ENCODE data around the gene KRT24. TPM values are rescaled to one million over a fixed set of nuclear protein-coding genes. Genes with fewer than 3 reads are reported as not detected.
A peak's percentile ranks its signal among the peaks of the same experiment; 100 is the strongest.

The KRT24 gene
- total and polyA plus RNA-seq, 2 experiments from 2014 or later = 1.5 to 4.5 TPM

GRCh38 chr17:40659911-40660310 is 43.6 kb downstream of the KRT24 start:
- 92% methylated on average over 7 of the region's 7 CpGs for WGBS (ENCODE audit: low lambda C conversion rate, missing lambda C conversion rate)
- no peaks in the 10 kb centered on the region for H3K36me3 ChIP-seq (replicated peaks; ENCODE audit: insufficient read depth, low read depth)
- H3K27ac ChIP-seq = no peak overlapping the region
- no peak overlapping the region for H2AFZ ChIP-seq
- no peaks in the 10 kb centered on the region for H3K9me2 ChIP-seq (replicated peaks; ENCODE audit: insufficient read depth)
- H3K4me2 ChIP-seq = no peak overlapping the region
- H3K79me2 ChIP-seq = no peaks in the 10 kb centered on the region
- TF ChIP-seq EZH2phosphoT487 (IDR thresholded peaks at IDR 0.05; ENCODE audit: low read depth, severe bottlenecking, unreplicated experiment) (no peak), EZH2 (IDR thresholded peaks at IDR 0.05; ENCODE audit: borderline replicate concordance) (no peak)
- no peaks in the 10 kb centered on the region for H3K27me3 ChIP-seq
- H3K4me1 ChIP-seq (ENCODE audit: insufficient read depth) = peaks cover 4% of the 10 kb centered on the region
- H3K9me3 ChIP-seq (ENCODE audit: low read depth) = no peaks in the 10 kb centered on the region
- no peak overlapping the region for H3K4me3 ChIP-seq
- no peak for DNase-seq (ENCODE audit: low spot score)
- no peaks in the 10 kb centered on the region for H4K20me1 ChIP-seq (ENCODE audit: insufficient read depth, poor library complexity, severe bottlenecking)

DNA sequence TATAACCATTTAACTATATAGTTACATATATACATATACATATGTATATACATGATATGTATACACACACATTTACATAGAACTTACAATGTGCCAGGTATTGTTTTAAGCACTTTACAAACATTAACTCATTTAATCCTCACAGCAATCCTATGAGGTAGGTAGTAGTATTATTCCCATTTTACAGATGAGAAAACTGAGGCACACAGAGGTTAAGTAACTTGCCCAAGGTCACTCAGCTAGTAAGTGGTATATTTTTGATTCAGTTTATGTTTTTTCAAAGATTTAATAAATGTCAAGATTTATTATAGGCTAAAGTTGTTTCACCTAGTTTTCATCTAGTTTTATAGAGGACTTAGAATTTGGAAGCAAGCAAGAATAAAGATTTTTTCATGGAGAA is 45.2 kb downstream of the KRT24 start:
- Histone ChIP-seq H3K4me3 (no peak overlapping the region), H2AFZ (no peak overlapping the region), H3K27me3 (no peaks in the 10 kb centered on the region), H3K79me2 (no peaks in the 10 kb centered on the region), H3K4me1 (ENCODE audit: insufficient read depth) (peaks cover 4% of the 10 kb centered on the region), H3K4me2 (no peak overlapping the region), H3K9me2 (replicated peaks; ENCODE audit: insufficient read depth) (no peaks in the 10 kb centered on the region), H3K36me3 (replicated peaks; ENCODE audit: insufficient read depth, low read depth) (no peaks in the 10 kb centered on the region), H3K9me3 (ENCODE audit: low read depth) (no peaks in the 10 kb centered on the region), H4K20me1 (ENCODE audit: insufficient read depth, poor library complexity, severe bottlenecking) (no peaks in the 10 kb centered on the region), H3K27ac (no peak overlapping the region)
- no peak for DNase-seq (ENCODE audit: low spot score)
- TF ChIP-seq EZH2phosphoT487 (IDR thresholded peaks at IDR 0.05; ENCODE audit: low read depth, severe bottlenecking, unreplicated experiment) (no peak), EZH2 (IDR thresholded peaks at IDR 0.05; ENCODE audit: borderline replicate concordance) (no peak), CTCF (IDR thresholded peaks at IDR 0.05; ENCODE audit: poor library complexity) (no peak)

DNA sequence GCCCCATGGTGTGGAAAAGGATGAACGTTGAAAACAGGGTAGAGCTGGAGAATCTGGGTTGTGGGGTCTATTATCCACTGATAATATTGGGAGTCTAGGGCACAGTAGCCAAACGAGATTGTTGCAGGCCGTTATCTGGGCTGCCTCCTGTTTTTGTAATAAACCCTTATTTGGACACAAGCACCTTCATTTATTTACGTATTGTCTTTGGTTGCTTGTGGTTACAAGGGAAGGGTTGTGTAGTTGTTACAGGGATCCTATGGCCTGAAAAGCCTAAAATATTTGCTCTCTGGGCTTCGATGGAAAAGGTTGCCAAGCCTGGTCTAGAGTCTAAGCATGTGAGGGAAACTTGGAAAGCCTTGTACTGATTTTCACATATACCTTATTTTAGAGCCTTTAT is 51.6 kb downstream of the KRT24 start:
- no peak overlapping the region for H3K27ac ChIP-seq
- TF ChIP-seq CTCF (IDR thresholded peaks at IDR 0.05; ENCODE audit: poor library complexity) (no peak), EZH2 (IDR thresholded peaks at IDR 0.05; ENCODE audit: borderline replicate concordance) (no peak), EZH2phosphoT487 (IDR thresholded peaks at IDR 0.05; ENCODE audit: low read depth, severe bottlenecking, unreplicated experiment) (no peak)
- 74% methylated on average over 5 of the region's 5 CpGs for WGBS (ENCODE audit: low lambda C conversion rate, missing lambda C conversion rate)
- H3K4me2 ChIP-seq = no peak overlapping the region
- no peaks in the 10 kb centered on the region for H3K9me3 ChIP-seq (ENCODE audit: low read depth)
- no peaks in the 10 kb centered on the region for H3K9me2 ChIP-seq (replicated peaks; ENCODE audit: insufficient read depth)
- DNase-seq (ENCODE audit: low spot score) = no peak
- no peak overlapping the region for H2AFZ ChIP-seq
- H3K4me1 ChIP-seq (ENCODE audit: insufficient read depth) = peaks cover 12% of the 10 kb centered on the region
- H3K36me3 ChIP-seq (replicated peaks; ENCODE audit: insufficient read depth, low read depth) = no peaks in the 10 kb centered on the region
- H4K20me1 ChIP-seq (ENCODE audit: insufficient read depth, poor library complexity, severe bottlenecking) = no peaks in the 10 kb centered on the region
- H3K27me3 ChIP-seq = no peaks in the 10 kb centered on the region
- H3K4me3 ChIP-seq = no peak overlapping the region
- H3K79me2 ChIP-seq = peaks cover 22% of the 10 kb centered on the region

DNA sequence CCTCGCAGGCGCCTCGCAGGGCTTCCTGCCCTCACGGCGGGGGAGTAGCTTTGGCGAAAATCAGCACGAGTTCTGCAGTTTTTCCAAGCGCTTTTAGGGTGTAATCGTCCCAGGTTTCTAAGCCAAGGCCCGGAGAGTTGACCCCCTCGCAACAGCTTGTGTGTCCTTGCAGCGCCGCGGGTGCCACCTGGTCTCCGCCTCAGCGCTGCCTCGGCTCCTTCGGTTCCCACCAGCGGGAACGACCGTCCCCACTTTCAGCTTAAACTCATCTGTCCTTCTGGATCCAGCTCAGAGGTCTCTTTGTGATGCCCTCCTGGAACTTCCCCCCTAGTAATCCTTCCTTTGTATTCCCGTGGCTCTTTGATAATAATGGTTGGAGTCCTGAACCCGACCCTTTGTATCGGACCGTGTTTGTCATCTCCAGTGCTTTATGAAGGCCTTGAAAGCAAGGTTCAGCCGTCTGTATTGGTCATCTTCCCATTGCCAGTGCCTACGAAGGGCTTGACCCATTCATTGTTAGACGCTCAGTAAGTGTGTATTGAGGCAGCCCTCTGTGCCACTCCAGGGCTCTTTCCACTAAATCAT is 55.1 kb downstream of the KRT24 start:
- Histone ChIP-seq H3K4me2 (peak overlapping the region; percentile 91), H3K9me2 (replicated peaks; ENCODE audit: insufficient read depth) (no peaks in the 10 kb centered on the region), H3K4me3 (peak overlapping the region; percentile 98), H2AFZ (peak overlapping the region; percentile 99), H3K36me3 (replicated peaks; ENCODE audit: insufficient read depth, low read depth) (no peaks in the 10 kb centered on the region), H3K79me2 (peaks cover 56% of the 10 kb centered on the region), H4K20me1 (ENCODE audit: insufficient read depth, poor library complexity, severe bottlenecking) (peaks cover 5% of the 10 kb centered on the region), H3K4me1 (ENCODE audit: insufficient read depth) (peaks cover 28% of the 10 kb centered on the region), H3K9me3 (ENCODE audit: low read depth) (no peaks in the 10 kb centered on the region), H3K27me3 (no peaks in the 10 kb centered on the region), H3K27ac (peak overlapping the region; percentile 100)
- peak; percentile 10 for DNase-seq (ENCODE audit: low spot score)
- TF ChIP-seq CTCF (IDR thresholded peaks at IDR 0.05; ENCODE audit: poor library complexity) (no peak), EZH2 (IDR thresholded peaks at IDR 0.05; ENCODE audit: borderline replicate concordance) (no peak), EZH2phosphoT487 (IDR thresholded peaks at IDR 0.05; ENCODE audit: low read depth, severe bottlenecking, unreplicated experiment) (no peak)
- 5% methylated on average over 28 of the region's 28 CpGs for WGBS (ENCODE audit: low lambda C conversion rate, missing lambda C conversion rate)

Other genes starting within 250 kb of the KRT24 start
- gene TNS4, start 202.1 kb downstream of the KRT24 start, total RNA-seq = not detected in 2 replicates
- 0.07 TPM in 2 replicates for gene TNS4, start 202.1 kb downstream of the KRT24 start, polyA plus RNA-seq
- gene CCR7, start 138.3 kb downstream of the KRT24 start, total RNA-seq = 0.16 and 2.8 TPM in 2 replicates
- 2.9 and 4.1 TPM in 2 replicates for gene CCR7, start 138.3 kb downstream of the KRT24 start, polyA plus RNA-seq
- gene SMARCE1, start 55.9 kb downstream of the KRT24 start, total RNA-seq = 103 and 116 TPM in 2 replicates
- gene SMARCE1, start 55.9 kb downstream of the KRT24 start, polyA plus RNA-seq = 99.9 and 109 TPM in 2 replicates
- gene KRT222, start 38.6 kb downstream of the KRT24 start, total RNA-seq = 1.8 and 2.8 TPM in 2 replicates
- 1.5 and 2.1 TPM in 2 replicates for gene KRT222, start 38.6 kb downstream of the KRT24 start, polyA plus RNA-seq
- gene KRT25, start 51.6 kb upstream of the KRT24 start, total RNA-seq = not detected in 2 replicates
- not detected in 2 replicates for gene KRT25, start 51.6 kb upstream of the KRT24 start, polyA plus RNA-seq
- gene KRT26, start 68.4 kb upstream of the KRT24 start, total RNA-seq = not detected in 2 replicates
- not detected in 2 replicates for gene KRT26, start 68.4 kb upstream of the KRT24 start, polyA plus RNA-seq
- not detected in 2 replicates for gene KRT27, start 78.8 kb upstream of the KRT24 start, total RNA-seq
- not detected in 2 replicates for gene KRT27, start 78.8 kb upstream of the KRT24 start, polyA plus RNA-seq
- not detected in 2 replicates for gene KRT28, start 96.2 kb upstream of the KRT24 start, total RNA-seq
- not detected in 2 replicates for gene KRT28, start 96.2 kb upstream of the KRT24 start, polyA plus RNA-seq
- gene KRT10, start 118.9 kb upstream of the KRT24 start, total RNA-seq = 29.4 and 39.7 TPM in 2 replicates
- gene KRT10, start 118.9 kb upstream of the KRT24 start, polyA plus RNA-seq = 153 and 165 TPM in 2 replicates
- not detected in 2 replicates for gene KRT12, start 163.5 kb upstream of the KRT24 start, total RNA-seq
- gene KRT12, start 163.5 kb upstream of the KRT24 start, polyA plus RNA-seq = not detected in 2 replicates
- 2.4 and 3.4 TPM in 2 replicates for gene KRT20, start 181.5 kb upstream of the KRT24 start, total RNA-seq
- gene KRT20, start 181.5 kb upstream of the KRT24 start, polyA plus RNA-seq = 1.5 and 1.6 TPM in 2 replicates
- 4.0 and 6.4 TPM in 2 replicates for gene KRT23, start 233.9 kb upstream of the KRT24 start, total RNA-seq
- gene KRT23, start 233.9 kb upstream of the KRT24 start, polyA plus RNA-seq = 2.0 and 4.0 TPM in 2 replicates